Activated B cell treated with CpG ODN at 0.5 μM for 24 hours (primary cell): ENCODE data around the gene C12orf60. TPM values are rescaled to one million over a fixed set of nuclear protein-coding genes. Genes with fewer than 3 reads are reported as not detected.

ENCODE experiments used
- ATAC-seq: fragments of 200-7000 bp; cut with Tn5 transposase; one replicate; pipeline ENCODE4 v1.10.0; 2021; ENCODE audit warnings: low read depth, mild to moderate bottlenecking, moderate library complexity
- CTCF ChIA-PET: fragments of 350-600 bp; sonication (Branson Sonifier 250); formaldehyde crosslinking; loops from one replicate; lab custom pipeline; 2021; ENCODE audit warnings: antibody characterized with exemption; lab: Charles Lee
- POLR2A ChIA-PET: fragments of 350-600 bp; sonication (Branson Sonifier 250); formaldehyde crosslinking; loops from one replicate; lab custom pipeline; 2021; ENCODE audit warnings: antibody characterized with exemption; lab: Charles Lee
- DNase-seq: peaks from one replicate; pipeline ENCODE4 v3.0.0; 2022
- H3K27ac Mint-ChIP-seq: one replicate; pipeline ENCODE4 v1.8.0; 2020; ENCODE audit warnings: mixed read lengths
- H3K27me3 Mint-ChIP-seq: one replicate; pipeline ENCODE4 v1.8.0; 2021; ENCODE audit warnings: mixed read lengths
- H3K36me3 Mint-ChIP-seq: one replicate; pipeline ENCODE4 v1.8.0; 2021; ENCODE audit warnings: low read depth, mixed read lengths
- H3K4me1 Mint-ChIP-seq: one replicate; pipeline ENCODE4 v1.8.0; 2021; ENCODE audit warnings: mixed read lengths
- H3K4me3 Mint-ChIP-seq: one replicate; pipeline ENCODE4 v1.8.0; 2020; ENCODE audit warnings: mild to moderate bottlenecking, mixed read lengths
- H3K9me3 Mint-ChIP-seq: one replicate; pipeline ENCODE4 v1.8.0; 2020; ENCODE audit warnings: mixed read lengths
- intact Hi-C: fragments of 100-400 bp; cut with micrococcal nuclease; formaldehyde crosslinking; loops from one replicate; pipeline ENCODE4 v1.15.1; 2024
- total RNA-seq: library from RNA; stranded (reverse); gene quantifications from 2 replicates; pipeline ENCODE4 v1.2.3, GENCODE V29; 2022
- TF ChIP-seq, protein P1 (sequence below): fragments of 200-600 bp; IDR thresholded peaks from one replicate; pipeline ENCODE4 v1.8.0; 2022; ENCODE audit warnings: antibody characterized with exemption, mild to moderate bottlenecking

C12orf60 gene
- total RNA-seq, 1 donor from 2014 or later, result 0.64 TPM

GRCh38 chr12:14776236-14776961 is 27.1 kb upstream of the C12orf60 start:
- intact Hi-C loops, result loop anchor here (1.0 kb wide), 1 partner anchor 220 kb away; no protein-coding TSS in a partner anchor
- Mint-ChIP-seq H3K27me3 (no peaks in the 10 kb centered on the region), H3K27ac (no peak overlapping the region), H3K36me3 (peaks cover 8% of the 10 kb centered on the region), H3K4me3 (no peak overlapping the region), H3K4me1 (peaks cover 34% of the 10 kb centered on the region), H3K9me3 (no peaks in the 10 kb centered on the region)
- no peak for ATAC-seq
- DNase-seq, result no peak
- CTCF ChIA-PET, result interaction anchor here (0.9 to 1.2 kb wide), 2 partner anchors 116 to 219 kb away, joined by 3 to 4 read pairs; no protein-coding TSS in a partner anchor
- TF ChIP-seq, protein P1, sequence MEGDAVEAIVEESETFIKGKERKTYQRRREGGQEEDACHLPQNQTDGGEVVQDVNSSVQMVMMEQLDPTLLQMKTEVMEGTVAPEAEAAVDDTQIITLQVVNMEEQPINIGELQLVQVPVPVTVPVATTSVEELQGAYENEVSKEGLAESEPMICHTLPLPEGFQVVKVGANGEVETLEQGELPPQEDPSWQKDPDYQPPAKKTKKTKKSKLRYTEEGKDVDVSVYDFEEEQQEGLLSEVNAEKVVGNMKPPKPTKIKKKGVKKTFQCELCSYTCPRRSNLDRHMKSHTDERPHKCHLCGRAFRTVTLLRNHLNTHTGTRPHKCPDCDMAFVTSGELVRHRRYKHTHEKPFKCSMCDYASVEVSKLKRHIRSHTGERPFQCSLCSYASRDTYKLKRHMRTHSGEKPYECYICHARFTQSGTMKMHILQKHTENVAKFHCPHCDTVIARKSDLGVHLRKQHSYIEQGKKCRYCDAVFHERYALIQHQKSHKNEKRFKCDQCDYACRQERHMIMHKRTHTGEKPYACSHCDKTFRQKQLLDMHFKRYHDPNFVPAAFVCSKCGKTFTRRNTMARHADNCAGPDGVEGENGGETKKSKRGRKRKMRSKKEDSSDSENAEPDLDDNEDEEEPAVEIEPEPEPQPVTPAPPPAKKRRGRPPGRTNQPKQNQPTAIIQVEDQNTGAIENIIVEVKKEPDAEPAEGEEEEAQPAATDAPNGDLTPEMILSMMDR, result no peak
- POLR2A ChIA-PET, result interaction anchor here (0.9 to 8.2 kb wide), 4 partner anchors 23 to 183 kb away, joined by 3 to 98 read pairs (median 38); partner anchors contain the start of genes ARHGDIB, C12orf60 and WBP11

- CTCF ChIA-PET, result interaction anchor here (1.2 kb wide), 1 partner anchor 218 kb away, joined by 4 read pairs; no protein-coding TSS in a partner anchor
- TF ChIP-seq, protein P1, result no peak
- peaks cover 8% of the 10 kb centered on the region for H3K36me3 Mint-ChIP-seq
- H3K4me3 Mint-ChIP-seq, result no peak overlapping the region
- POLR2A ChIA-PET, result interaction anchor here (0.9 to 1.1 kb wide), 2 partner anchors 22 to 26 kb away, joined by 3 read pairs; partner anchors contain the start of gene WBP11
- H3K9me3 Mint-ChIP-seq, result no peaks in the 10 kb centered on the region
- ATAC-seq (no peak), DNase-seq (no peak)
- H3K4me1 Mint-ChIP-seq, result peaks cover 26% of the 10 kb centered on the region
- intact Hi-C loops, result no loop called here
- H3K27ac Mint-ChIP-seq, result no peak overlapping the region
- no peaks in the 10 kb centered on the region for H3K27me3 Mint-ChIP-seq
Measured at GRCh38 chr12:14777271-14777670, 26.2 kb upstream of the C12orf60 start.

DNA sequence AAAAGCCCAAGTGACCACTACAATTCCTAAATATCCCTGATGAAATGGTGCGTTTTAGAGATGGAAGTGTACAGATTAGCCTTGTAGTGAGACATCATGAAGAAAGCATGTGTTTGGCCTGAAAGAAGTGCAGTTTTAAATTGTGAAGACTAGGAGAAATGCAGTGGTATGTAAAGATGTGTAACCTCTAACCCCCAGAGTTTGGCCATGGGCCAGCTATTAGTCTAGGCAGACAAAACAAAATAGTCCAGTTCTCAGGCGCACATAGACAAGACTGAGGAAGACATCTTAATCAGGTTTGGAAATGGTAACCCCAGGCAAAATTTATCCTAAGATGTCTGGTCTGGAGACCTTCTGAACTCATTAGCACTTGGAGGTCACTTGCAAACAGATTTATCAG is 23.6 kb upstream of the C12orf60 start:
- ChIA-PET POLR2A (interaction anchor here (1.0 kb wide), 1 partner anchor 9 kb away, joined by 3 read pairs; a partner anchor contains a TSS), CTCF (no interaction called here)
- intact Hi-C loops, result no loop called here
- Mint-ChIP-seq H3K36me3 (peaks cover 1% of the 10 kb centered on the region), H3K4me3 (no peak overlapping the region), H3K9me3 (no peaks in the 10 kb centered on the region), H3K27ac (no peak overlapping the region), H3K4me1 (peaks cover 18% of the 10 kb centered on the region), H3K27me3 (no peaks in the 10 kb centered on the region)
- TF ChIP-seq, protein P1, result no peak
- DNase-seq (no peak), ATAC-seq (no peak)

- no peaks in the 10 kb centered on the region for H3K27me3 Mint-ChIP-seq
- POLR2A ChIA-PET, result interaction anchor here (0.6 to 1.0 kb wide), 3 partner anchors 10 to 379 kb away, joined by 3 to 5 read pairs (median 3); partner anchors contain the start of genes C12orf60 and WBP11
Measured at GRCh38 chr12:14780859-14781258, 22.6 kb upstream of the C12orf60 start.

More at GRCh38 chr12:14780859-14781258, 22.6 kb upstream of the C12orf60 start:
- Mint-ChIP-seq H3K36me3 (peaks cover 10% of the 10 kb centered on the region), H3K4me3 (no peak overlapping the region), H3K9me3 (no peaks in the 10 kb centered on the region), H3K27ac (no peak overlapping the region), H3K4me1 (peaks cover 8% of the 10 kb centered on the region)
- TF ChIP-seq, protein P1, result no peak
- no peak for ATAC-seq
- no peak for DNase-seq
- intact Hi-C loops, result no loop called here
- CTCF ChIA-PET, result no interaction called here
